Cardiac muscle cell (in vitro differentiated cells and primary cell): ENCODE results near the gene FAM149B1. TPM values are rescaled to one million over a fixed set of nuclear protein-coding genes. Genes with fewer than 3 reads are reported as not detected.

Experiments
- DNase-seq, 2 donors: peaks; one replicate each; pipeline versions ENCODE4 v3.0.0 to v3.0.0-alpha.2; 2010 to 2017; ENCODE audit warnings: low read depth in 1 of 2, low spot score in 1 of 2
- H3K27ac ChIP-seq: fragments of 200-600 bp; sonication (generic); 2 replicates; pipeline ENCODE4 v1.5.1; 2016
- H3K27me3 ChIP-seq: fragments of 200-600 bp; sonication (generic); 2 replicates; pipeline ENCODE4 v1.6.0; 2016; ENCODE audit warnings: control low read depth
- H3K36me3 ChIP-seq: fragments of 200-600 bp; sonication (generic); 2 replicates; pipeline ENCODE4 v1.5.1; 2016; ENCODE audit warnings: control low read depth
- H3K4me1 ChIP-seq: fragments of 200-600 bp; sonication (generic); 2 replicates; pipeline ENCODE4 v1.8.1; 2017; ENCODE audit warnings: low read depth, mild to moderate bottlenecking, mixed run types
- H3K4me3 ChIP-seq: fragments of 200-600 bp; sonication (generic); 2 replicates; pipeline ENCODE4 v1.5.1; 2016; ENCODE audit warnings: mild to moderate bottlenecking
- H3K9me3 ChIP-seq: fragments of 200-600 bp; sonication (generic); 2 replicates; pipeline ENCODE4 v1.5.1; 2017; ENCODE audit warnings: low read depth, mild to moderate bottlenecking, control low read depth
- polyA plus RNA-seq: library from polyadenylated mRNA; unstranded; fragments of >200 nt; fragmentation: Nextera tagmentation; extraction: Ambion mirVana; gene quantifications from 2 replicates; pipeline ENCODE4 v1.2.1, GENCODE V29; 2016
- total RNA-seq: library from RNA; depleted of rRNA; stranded (reverse); fragments of >200 nt; gene quantifications from 2 replicates; pipeline ENCODE4 v1.2.3, GENCODE V29; 2016
- TF ChIP-seq, protein P1 (sequence below): IDR thresholded peaks from 2 replicates; pipeline ENCODE4 v1.5.1; 2012; ENCODE audit warnings: low read depth, mild to moderate bottlenecking, low read length

Gene FAM149B1
- total and polyA plus RNA-seq, 2 experiments from 2014 or later, result 12.4 to 12.9 TPM

DNA sequence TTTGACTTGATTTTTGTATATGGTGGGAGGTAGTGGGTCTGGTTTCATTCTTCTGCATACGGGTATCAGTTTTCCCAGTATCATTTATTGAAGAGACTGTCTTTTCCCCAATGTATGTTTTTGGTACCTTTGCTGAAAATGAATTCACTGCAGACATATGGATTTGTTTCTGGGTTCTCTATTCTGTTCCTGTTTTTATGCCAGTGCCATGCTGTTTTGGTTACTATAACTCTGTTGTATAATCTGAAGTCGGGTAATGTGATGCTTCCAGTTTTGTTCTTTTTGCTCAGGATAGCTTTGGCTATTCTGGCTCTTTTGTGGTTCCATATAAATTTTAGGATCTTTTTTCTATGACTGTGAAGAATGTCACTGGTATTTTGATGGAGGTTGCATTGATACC lies 947 bp upstream of the FAM149B1 start:
- TF ChIP-seq, protein P1, sequence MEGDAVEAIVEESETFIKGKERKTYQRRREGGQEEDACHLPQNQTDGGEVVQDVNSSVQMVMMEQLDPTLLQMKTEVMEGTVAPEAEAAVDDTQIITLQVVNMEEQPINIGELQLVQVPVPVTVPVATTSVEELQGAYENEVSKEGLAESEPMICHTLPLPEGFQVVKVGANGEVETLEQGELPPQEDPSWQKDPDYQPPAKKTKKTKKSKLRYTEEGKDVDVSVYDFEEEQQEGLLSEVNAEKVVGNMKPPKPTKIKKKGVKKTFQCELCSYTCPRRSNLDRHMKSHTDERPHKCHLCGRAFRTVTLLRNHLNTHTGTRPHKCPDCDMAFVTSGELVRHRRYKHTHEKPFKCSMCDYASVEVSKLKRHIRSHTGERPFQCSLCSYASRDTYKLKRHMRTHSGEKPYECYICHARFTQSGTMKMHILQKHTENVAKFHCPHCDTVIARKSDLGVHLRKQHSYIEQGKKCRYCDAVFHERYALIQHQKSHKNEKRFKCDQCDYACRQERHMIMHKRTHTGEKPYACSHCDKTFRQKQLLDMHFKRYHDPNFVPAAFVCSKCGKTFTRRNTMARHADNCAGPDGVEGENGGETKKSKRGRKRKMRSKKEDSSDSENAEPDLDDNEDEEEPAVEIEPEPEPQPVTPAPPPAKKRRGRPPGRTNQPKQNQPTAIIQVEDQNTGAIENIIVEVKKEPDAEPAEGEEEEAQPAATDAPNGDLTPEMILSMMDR, result no peak
- Histone ChIP-seq H3K4me3 (peak overlapping the region; percentile 72), H3K27ac (peak overlapping the region; percentile 97), H3K9me3 (no peaks in the 10 kb centered on the region), H3K36me3 (peaks cover 6% of the 10 kb centered on the region), H3K27me3 (no peaks in the 10 kb centered on the region), H3K4me1 (no peaks in the 10 kb centered on the region)
- DNase-seq, result no peak

DNA sequence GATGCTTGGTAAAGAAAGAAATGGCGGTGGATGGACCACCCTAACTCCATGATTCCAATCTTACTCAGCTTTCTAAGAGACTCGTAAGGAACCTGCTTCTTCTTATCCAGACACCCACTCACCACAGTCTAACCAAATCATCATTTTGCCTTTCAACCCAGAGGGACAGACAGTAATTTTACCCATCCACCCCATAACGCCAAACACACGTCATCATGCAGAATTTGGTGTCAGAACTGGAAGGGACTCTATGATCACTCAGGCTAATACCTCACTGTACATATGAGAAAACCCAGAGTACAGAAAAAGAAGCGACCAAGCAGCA lies 499 bp upstream of the FAM149B1 start:
- Histone ChIP-seq H3K27me3 (no peaks in the 10 kb centered on the region), H3K4me1 (no peaks in the 10 kb centered on the region), H3K36me3 (peaks cover 2% of the 10 kb centered on the region), H3K9me3 (no peaks in the 10 kb centered on the region), H3K27ac (peak overlapping the region; percentile 97), H3K4me3 (peak overlapping the region; percentile 72)
- DNase-seq, result peak in 1 of 2 donors; percentile 0
- TF ChIP-seq, protein P1, result no peak

DNA sequence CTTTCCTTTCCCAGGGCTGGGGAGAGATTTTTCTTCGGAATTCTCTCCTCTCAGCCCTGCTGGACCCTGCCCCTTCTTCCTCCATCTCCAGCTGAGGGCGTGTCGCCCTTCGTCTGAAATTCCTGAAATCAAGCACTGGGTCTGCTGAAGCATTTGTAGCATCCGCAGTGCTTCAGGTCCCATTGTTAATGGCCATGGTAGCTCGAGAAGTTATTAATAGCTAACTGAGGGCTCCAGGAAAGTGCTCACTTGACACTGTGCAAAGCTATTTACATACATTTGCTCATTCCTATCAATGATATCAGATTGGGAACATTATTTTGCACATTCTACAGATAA lies 515 bp downstream of the FAM149B1 start:
- TF ChIP-seq, protein P1, result no peak
- no peaks in the 10 kb centered on the region for H3K4me1 ChIP-seq
- H3K9me3 ChIP-seq, result no peaks in the 10 kb centered on the region
- no peak for DNase-seq
- peak overlapping the region; percentile 97 for H3K27ac ChIP-seq
- peak overlapping the region; percentile 72 for H3K4me3 ChIP-seq
- no peaks in the 10 kb centered on the region for H3K36me3 ChIP-seq
- no peaks in the 10 kb centered on the region for H3K27me3 ChIP-seq

DNA sequence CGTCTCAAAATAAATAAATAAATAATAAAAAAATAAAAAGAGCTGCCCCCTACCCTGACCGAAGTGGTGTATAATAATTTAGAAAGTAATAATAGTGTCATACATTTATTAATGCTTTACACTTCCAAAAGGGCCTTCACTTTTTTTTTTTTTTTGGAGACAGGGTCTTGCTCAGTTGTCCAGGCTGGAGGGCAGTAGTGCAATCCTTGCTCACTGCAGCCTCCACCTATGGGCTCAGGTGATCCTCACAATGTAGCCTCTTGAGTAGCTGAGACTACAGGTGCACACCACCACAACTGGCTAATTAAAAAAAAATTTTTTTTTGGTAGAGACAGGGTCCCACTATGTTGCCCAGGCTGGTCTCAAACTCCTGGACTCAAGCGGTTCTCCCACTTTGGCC lies 1.4 kb downstream of the FAM149B1 start:
- Histone ChIP-seq H3K27ac (peak overlapping the region; percentile 97), H3K9me3 (no peaks in the 10 kb centered on the region), H3K27me3 (no peaks in the 10 kb centered on the region), H3K4me1 (no peaks in the 10 kb centered on the region), H3K4me3 (peak overlapping the region; percentile 72), H3K36me3 (no peaks in the 10 kb centered on the region)
- TF ChIP-seq, protein P1, result no peak
- DNase-seq, result no peak

DNA sequence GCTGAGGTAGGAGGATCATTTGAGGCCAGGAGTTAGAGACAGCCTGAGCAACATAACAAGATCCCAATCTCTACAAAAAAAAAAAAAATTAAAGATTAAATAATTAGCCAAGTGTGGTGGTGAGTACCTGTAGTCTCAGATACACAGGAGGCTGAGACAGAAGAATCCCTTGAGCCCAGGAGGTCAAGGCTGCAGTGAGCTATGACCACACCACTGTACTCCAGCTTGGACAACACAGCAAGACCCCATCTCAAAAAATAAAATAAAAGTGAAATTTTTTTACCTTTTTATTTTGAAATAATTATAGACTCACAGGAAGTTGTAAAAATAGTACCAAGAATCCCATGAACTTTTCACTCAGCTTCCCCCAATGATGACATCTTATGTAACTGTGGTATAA lies 4.9 kb downstream of the FAM149B1 start:
- H3K4me3 ChIP-seq, result no peak overlapping the region
- TF ChIP-seq, protein P1, result no peak

More for the DNA sequence above, 4.9 kb downstream of the FAM149B1 start:
- H3K9me3 ChIP-seq, result no peaks in the 10 kb centered on the region
- DNase-seq, result no peak
- H3K36me3 ChIP-seq, result peaks cover 19% of the 10 kb centered on the region
- H3K4me1 ChIP-seq, result no peaks in the 10 kb centered on the region
- H3K27me3 ChIP-seq, result no peaks in the 10 kb centered on the region
- H3K27ac ChIP-seq, result no peak overlapping the region
